Naive thymus-derived CD8-positive, alpha-beta T cell (primary cell): ENCODE results near the gene MFAP4. TPM values are rescaled to one million over a fixed set of nuclear protein-coding genes. Genes with fewer than 3 reads are reported as not detected.

Experiments
- ATAC-seq, 2 donors: fragments of 150-1000 bp; cut with Tn5 transposase in 1 of 2; sonication (Bioruptor Pico), chemical (Tn5 transposase) in 1 of 2; 1 replicate in 1 of 2; 2 replicates in 1 of 2; pipeline ENCODE4 v1.10.0; 2021; ENCODE audit warnings: mild to moderate bottlenecking in 2 of 2, moderate library complexity in 2 of 2
- POLR2A ChIA-PET: fragments of 350-600 bp; sonication (Branson Sonifier 250); formaldehyde crosslinking; loops from one replicate; lab custom pipeline; 2021; ENCODE audit warnings: antibody characterized with exemption; lab: Charles Lee
- DNase-seq, 10 donors: peaks; one replicate each; pipeline versions ENCODE4 v3.0.0 to v3.0.0-alpha.2; 2020 to 2022
- H3K27ac Mint-ChIP-seq, 10 donors: one replicate each; pipeline ENCODE4 v1.8.0; 2020 to 2022; ENCODE audit warnings: mild to moderate bottlenecking in 10 of 10, mixed read lengths in 10 of 10, moderate library complexity in 4 of 10, inconsistent platforms in 1 of 10
- H3K27me3 Mint-ChIP-seq, 5 donors: one replicate each; pipeline ENCODE4 v1.8.0; 2021 to 2022; ENCODE audit warnings: mixed read lengths in 5 of 5
- H3K36me3 Mint-ChIP-seq, 3 donors: one replicate each; pipeline ENCODE4 v1.8.0; 2020 to 2022; ENCODE audit warnings: mixed read lengths in 3 of 3, mild to moderate bottlenecking in 2 of 3, inconsistent platforms in 1 of 3
- H3K4me1 Mint-ChIP-seq, 4 donors: one replicate each; pipeline ENCODE4 v1.8.0; 2021 to 2022; ENCODE audit warnings: mixed read lengths in 4 of 4
- H3K4me3 Mint-ChIP-seq, 10 donors: one replicate each; pipeline ENCODE4 v1.8.0; 2020 to 2022; ENCODE audit warnings: mild to moderate bottlenecking in 10 of 10, mixed read lengths in 10 of 10, moderate library complexity in 6 of 10, inconsistent platforms in 1 of 10
- H3K9me3 Mint-ChIP-seq, 9 donors: one replicate each; pipeline ENCODE4 v1.8.0; 2020 to 2022; ENCODE audit warnings: mixed read lengths in 9 of 9, mild to moderate bottlenecking in 3 of 9, inconsistent platforms in 1 of 9, moderate library complexity in 1 of 9
- polyA plus RNA-seq, 3 donors: library from polyadenylated mRNA; unstranded; fragments of 300-500 nt; fragmentation: Illumina TruSeq; gene quantifications; one replicate each; pipeline ENCODE4 v1.2.3, GENCODE V29; 2021
- total RNA-seq, 8 experiments: library from RNA in 2 of 8; stranded (reverse) in 2 of 8; gene quantifications; one replicate each; pipeline ENCODE4 v1.2.3 and lab custom pipeline; 2021 to 2026

Gene MFAP4
- total and polyA plus RNA-seq, 5 experiments from 2014 or later, result not detected

DNA sequence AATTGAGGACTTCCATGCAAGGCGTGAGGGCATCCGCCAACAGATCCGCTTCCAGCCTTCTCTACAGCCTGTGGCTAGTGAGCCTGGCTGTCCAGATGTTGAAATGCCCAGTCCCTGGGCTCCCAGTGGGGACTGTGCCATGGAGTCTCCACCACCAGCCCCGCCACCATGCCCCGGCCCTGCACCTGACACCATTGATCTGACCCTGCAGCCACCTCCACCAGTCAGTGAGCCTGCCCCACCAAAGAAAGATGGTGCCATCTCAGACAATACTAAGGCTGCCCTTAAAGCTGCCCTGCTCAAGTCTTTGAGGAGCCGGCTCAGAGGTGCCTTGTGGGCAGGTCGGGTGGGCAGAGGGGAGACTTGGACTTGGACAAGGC is 5.6 kb downstream of the MFAP4 start:
- ATAC-seq (no peak), DNase-seq (no peak)
- no peaks in the 10 kb centered on the region for H3K9me3 Mint-ChIP-seq
- no peaks in the 10 kb centered on the region for H3K27me3 Mint-ChIP-seq
- H3K4me1 Mint-ChIP-seq, result peaks cover 18 to 28% (median 20%) of the 10 kb centered on the region in 4 donors
- peaks cover 0 to 23% (median 7%) of the 10 kb centered on the region in 3 donors for H3K36me3 Mint-ChIP-seq
- H3K4me3 Mint-ChIP-seq, result peak overlapping the region in 1 of 10 donors; percentile 39
- POLR2A ChIA-PET, result no interaction called here
- H3K27ac Mint-ChIP-seq, result no peak overlapping the region

DNA sequence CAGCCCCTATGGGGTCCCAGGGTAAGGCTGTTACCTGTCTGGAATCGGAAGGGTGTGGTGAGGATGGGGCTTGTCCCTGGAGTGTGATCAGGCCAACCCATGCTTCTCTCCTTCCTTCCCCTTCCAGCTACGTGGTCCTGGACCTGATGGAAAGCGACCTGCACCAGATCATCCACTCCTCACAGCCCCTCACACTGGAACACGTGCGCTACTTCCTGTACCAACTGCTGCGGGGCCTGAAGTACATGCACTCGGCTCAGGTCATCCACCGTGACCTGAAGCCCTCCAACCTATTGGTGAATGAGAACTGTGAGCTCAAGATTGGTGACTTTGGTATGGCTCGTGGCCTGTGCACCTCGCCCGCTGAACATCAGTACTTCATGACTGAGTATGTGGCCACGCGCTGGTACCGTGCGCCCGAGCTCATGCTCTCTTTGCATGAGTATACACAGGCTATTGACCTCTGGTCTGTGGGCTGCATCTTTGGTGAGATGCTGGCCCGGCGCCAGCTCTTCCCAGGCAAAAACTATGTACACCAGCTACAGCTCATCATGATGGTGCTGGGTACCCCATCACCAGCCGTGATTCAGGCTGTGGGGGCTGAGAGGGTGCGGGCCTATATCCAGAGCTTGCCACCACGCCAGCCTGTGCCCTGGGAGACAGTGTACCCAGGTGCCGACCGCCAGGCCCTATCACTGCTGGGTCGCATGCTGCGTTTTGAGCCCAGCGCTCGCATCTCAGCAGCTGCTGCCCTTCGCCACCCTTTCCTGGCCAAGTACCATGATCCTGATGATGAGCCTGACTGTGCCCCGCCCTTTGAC is 6.3 kb downstream of the MFAP4 start:
- POLR2A ChIA-PET, result interaction anchor here (1.6 kb wide), 1 partner anchor 15 kb away, joined by 3 read pairs; no protein-coding TSS in a partner anchor
- ATAC-seq, result no peak
- Mint-ChIP-seq H3K4me1 (peaks cover 18 to 27% (median 21%) of the 10 kb centered on the region in 4 donors), H3K27ac (peak overlapping the region in 3 of 10 donors; percentile 19 to 76 (median 21)), H3K4me3 (peak overlapping the region in 4 of 10 donors; percentile 29 to 45 (median 34)), H3K36me3 (peaks cover 0 to 23% (median 7%) of the 10 kb centered on the region in 3 donors), H3K27me3 (no peaks in the 10 kb centered on the region), H3K9me3 (no peaks in the 10 kb centered on the region)
- no peak for DNase-seq

DNA sequence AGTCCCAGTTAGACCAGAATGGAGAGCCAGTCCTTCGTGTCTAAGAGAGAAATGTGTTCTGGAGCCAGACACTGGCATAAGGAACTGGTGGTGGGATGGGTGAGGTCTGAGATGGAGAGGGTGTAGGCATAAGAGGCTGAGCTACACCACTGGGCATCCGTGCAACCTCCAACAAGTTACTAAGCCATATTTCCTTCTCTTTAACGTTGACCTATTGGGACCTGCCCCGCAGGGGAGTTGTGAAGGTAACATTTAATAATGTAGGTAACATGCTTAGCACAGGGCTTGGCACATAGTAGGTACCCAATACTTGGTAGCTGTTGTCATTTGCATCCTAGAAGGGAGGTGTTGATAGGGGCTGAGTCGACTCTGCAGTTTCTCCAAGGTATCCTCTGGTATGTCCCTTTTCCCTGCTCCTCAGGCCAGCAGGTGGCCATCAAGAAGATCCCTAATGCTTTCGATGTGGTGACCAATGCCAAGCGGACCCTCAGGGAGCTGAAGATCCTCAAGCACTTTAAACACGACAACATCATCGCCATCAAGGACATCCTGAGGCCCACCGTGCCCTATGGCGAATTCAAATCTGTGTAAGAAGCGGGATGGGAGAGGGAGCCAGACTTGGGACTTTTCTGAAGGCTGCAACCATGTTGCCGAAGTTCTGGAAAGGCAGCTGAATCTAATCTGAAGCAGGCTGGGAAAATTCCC is 7.5 kb downstream of the MFAP4 start:
- DNase-seq (no peak), ATAC-seq (no peak)
- Mint-ChIP-seq H3K27ac (peak overlapping the region in 9 of 10 donors; percentile 11 to 99 (median 79)), H3K4me3 (peak overlapping the region; percentile 58 to 100 (median 99)), H3K4me1 (peaks cover 17 to 25% (median 20%) of the 10 kb centered on the region in 4 donors), H3K9me3 (no peaks in the 10 kb centered on the region), H3K36me3 (peaks cover 0 to 22% (median 7%) of the 10 kb centered on the region in 3 donors), H3K27me3 (no peaks in the 10 kb centered on the region)
- POLR2A ChIA-PET, result interaction anchor here (1.6 kb wide), 1 partner anchor 14 kb away, joined by 3 read pairs; no protein-coding TSS in a partner anchor

DNA sequence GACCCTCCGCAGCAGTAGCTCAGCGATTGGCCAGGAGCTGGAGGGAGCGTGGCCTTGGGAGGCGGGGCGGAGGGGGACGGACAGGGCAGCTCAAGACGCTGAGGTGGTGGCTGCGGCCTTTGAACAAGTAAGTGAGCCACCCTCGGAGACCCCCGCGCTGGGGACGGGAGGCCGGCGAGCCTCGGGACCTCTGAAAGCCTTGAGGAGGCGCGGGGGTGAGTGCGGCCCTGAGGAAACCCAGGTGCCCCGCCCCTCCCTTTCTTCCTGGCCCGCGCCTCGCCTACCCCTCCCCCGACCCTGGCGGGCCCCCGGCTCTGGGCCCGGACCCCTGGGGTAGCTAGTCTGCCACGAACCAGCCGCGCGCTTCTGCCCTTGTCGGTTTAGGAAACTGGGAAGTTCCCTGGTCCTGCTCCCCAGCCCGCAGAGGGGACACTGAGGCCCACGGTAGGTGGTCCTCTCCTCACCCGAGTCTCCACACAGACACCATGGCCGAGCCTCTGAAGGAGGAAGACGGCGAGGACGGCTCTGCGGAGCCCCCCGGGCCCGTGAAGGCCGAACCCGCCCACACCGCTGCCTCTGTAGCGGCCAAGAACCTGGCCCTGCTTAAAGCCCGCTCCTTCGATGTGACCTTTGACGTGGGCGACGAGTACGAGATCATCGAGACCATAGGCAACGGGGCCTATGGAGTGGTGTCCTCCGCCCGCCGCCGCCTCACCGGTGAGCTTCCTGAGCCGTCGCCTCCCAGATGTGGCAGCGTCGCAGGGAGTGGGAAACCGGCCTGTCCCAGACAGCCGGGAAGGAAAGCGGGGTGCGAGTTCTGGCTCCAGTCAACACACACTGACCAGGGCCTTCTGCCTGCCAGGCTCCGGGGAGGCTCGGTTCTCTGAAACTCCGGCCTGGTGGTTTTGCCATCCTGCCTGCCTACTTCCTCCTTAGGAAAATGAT is 8.3 kb downstream of the MFAP4 start, which contains the start of gene MAPK7:
MAPK7 (plus strand) TSS at position 83 of the 945 bp plus-strand sequence; CDS start at position 486, 403 bp downstream.
- DNase-seq (peak in 3 of 10 donors; percentile 9 to 23 (median 12)), ATAC-seq (peak; percentile 9 to 12)
- Mint-ChIP-seq H3K27me3 (no peaks in the 10 kb centered on the region), H3K27ac (peak within 1 kb of the TSS; percentile 95 to 99 (median 98)), H3K36me3 (peaks cover 0 to 17% (median 7%) of the 10 kb centered on the region in 3 donors), H3K9me3 (no peaks in the 10 kb centered on the region), H3K4me1 (peaks cover 13 to 24% (median 15%) of the 10 kb centered on the region in 4 donors), H3K4me3 (peak within 1 kb of the TSS; percentile 94 to 100 (median 99))
- POLR2A ChIA-PET, result interaction anchor here (0.5 to 2.8 kb wide), 11 partner anchors 8 to 1424 kb away, joined by 3 to 42 read pairs (median 5); partner anchors contain the start of genes AKAP10, ALDH3A2, B9D1 and MFAP4

DNA sequence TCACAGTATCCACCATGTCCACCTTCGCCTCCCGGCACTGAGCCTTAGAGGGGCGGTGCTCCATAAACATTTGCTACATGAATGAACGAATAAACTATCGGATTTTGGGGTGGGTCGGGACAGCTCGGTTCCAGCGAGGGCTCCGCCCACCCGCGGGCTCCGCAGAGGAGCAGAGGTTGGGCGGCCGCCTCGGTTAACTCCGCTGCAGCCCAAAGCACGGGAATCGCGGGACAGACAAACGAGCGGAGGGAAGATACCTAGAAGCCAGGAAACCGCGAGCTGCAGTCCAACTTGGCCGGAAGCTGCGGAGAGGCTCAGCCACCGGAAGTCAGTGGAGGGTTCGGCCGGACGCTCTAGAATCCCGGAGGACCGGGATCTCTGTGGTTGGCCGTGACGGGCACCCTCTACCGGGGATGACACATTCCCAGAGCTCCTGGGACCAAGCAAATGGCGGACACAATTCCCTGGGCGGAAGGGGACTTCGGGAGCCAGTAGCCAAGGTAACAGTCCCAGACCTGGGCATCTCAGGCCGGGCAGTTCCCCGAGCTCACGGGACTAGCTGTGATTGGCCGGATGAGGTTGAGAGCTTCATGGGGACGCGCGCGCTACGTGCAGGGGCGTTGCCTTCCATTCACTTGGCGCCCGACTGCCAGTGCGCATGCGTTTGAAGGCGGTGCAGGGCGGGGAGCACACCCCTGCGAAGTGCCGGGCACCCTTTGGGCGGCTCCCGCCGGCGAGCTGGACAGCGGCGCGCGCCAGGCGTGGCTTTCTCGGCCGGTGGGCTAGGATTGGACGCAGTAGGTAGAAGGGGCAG is 9.2 kb downstream of the MFAP4 start:
- Mint-ChIP-seq H3K36me3 (peaks cover 0 to 17% (median 7%) of the 10 kb centered on the region in 3 donors), H3K27me3 (no peaks in the 10 kb centered on the region), H3K4me1 (peaks cover 12 to 23% (median 14%) of the 10 kb centered on the region in 4 donors), H3K9me3 (no peaks in the 10 kb centered on the region), H3K27ac (peak overlapping the region; percentile 95 to 99 (median 98)), H3K4me3 (peak overlapping the region; percentile 94 to 100 (median 99))
- DNase-seq (peak; percentile 86 to 96 (median 90)), ATAC-seq (peak; percentile 88)
- POLR2A ChIA-PET, result interaction anchor here (0.5 to 2.8 kb wide), 14 partner anchors 9 to 1423 kb away, joined by 3 to 42 read pairs (median 4); partner anchors contain the start of genes AKAP10, ALDH3A2, B9D1 and MFAP4

DNA sequence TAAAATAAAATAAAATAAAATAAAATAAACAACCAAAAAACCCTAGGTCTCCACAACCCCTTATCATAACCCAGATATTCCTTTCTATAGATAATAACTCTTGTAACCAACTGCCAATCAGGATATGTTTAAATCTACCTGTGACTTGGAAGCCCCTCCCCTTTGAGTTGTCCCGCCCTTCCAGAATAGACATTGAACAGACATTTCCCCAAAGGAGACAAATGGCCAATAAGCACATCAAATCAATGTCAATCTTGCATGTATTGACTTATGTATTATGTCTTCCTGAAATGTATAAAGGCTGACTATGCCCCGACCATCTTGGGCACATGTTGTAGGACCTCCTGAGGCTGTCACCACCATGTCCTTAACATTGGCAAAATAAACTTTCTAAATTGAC is 10.2 kb downstream of the MFAP4 start:
- no peaks in the 10 kb centered on the region for H3K9me3 Mint-ChIP-seq
- H3K27me3 Mint-ChIP-seq, result no peaks in the 10 kb centered on the region
- peaks cover 0 to 13% (median 7%) of the 10 kb centered on the region in 3 donors for H3K36me3 Mint-ChIP-seq
- H3K4me3 Mint-ChIP-seq, result peak overlapping the region; percentile 94 to 100 (median 99)
- peaks cover 10 to 32% (median 17%) of the 10 kb centered on the region in 4 donors for H3K4me1 Mint-ChIP-seq
- DNase-seq (no peak), ATAC-seq (no peak)
- H3K27ac Mint-ChIP-seq, result peak overlapping the region; percentile 95 to 99 (median 98)
- POLR2A ChIA-PET, result interaction anchor here (0.6 to 2.8 kb wide), 5 partner anchors 10 to 89 kb away, joined by 3 to 42 read pairs (median 4); partner anchors contain the start of genes B9D1 and MFAP4

DNA sequence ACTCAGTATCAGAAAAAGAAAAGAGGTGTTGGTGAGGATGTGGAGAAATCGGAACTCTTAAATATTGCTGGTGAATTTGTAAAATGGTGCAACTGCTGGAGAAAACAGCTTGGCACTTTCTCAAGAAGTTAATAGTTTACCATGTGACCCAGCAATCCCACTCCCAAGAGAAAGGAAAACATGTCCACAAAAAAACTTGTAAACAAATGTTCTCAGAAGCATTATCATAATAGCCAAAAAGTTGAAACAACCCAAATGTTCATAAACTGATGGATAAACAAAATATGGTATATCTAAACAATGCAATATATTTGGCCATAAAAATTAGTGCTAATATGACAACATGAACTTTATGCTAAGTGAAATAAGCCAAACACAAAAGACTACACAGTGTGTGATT is 11.3 kb downstream of the MFAP4 start:
- Mint-ChIP-seq H3K4me3 (peak overlapping the region in 3 of 10 donors; percentile 40 to 57 (median 41)), H3K9me3 (no peaks in the 10 kb centered on the region), H3K36me3 (peaks cover 0 to 4% (median 2%) of the 10 kb centered on the region in 3 donors), H3K27ac (peak overlapping the region in 1 of 10 donors; percentile 59), H3K4me1 (peaks cover 12 to 43% (median 25%) of the 10 kb centered on the region in 4 donors), H3K27me3 (no peaks in the 10 kb centered on the region)
- ATAC-seq (no peak), DNase-seq (no peak)
- POLR2A ChIA-PET, result no interaction called here

DNA sequence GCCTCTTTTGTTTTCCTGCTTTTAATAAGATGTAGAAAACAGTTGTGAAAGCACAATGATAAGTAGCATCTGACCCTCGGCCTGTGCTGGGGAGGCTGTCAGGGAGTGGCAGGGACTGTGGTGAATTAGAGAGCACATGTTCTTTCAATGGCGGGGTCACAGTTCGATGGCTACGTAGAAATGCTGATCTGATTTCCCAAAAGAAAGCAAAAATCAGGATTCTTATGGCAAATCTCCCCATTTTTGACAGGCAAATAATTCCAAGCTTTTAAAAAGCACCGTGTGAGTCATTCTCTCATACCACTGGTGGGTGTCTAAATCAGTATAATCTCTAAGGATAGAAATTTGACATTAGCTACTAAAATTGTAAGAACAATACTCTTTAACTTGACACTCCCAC is 12.9 kb downstream of the MFAP4 start:
- no peak for DNase-seq
- POLR2A ChIA-PET, result interaction anchor here (1.5 kb wide), 1 partner anchor 12 kb away, joined by 4 read pairs; the partner anchor contains the start of gene B9D1
- no peak overlapping the region for H3K27ac Mint-ChIP-seq
- no peaks in the 10 kb centered on the region for H3K27me3 Mint-ChIP-seq
- H3K36me3 Mint-ChIP-seq, result no peaks in the 10 kb centered on the region
- no peak for ATAC-seq
- H3K4me3 Mint-ChIP-seq, result no peak overlapping the region
- no peaks in the 10 kb centered on the region for H3K9me3 Mint-ChIP-seq
- H3K4me1 Mint-ChIP-seq, result peaks cover 15 to 53% (median 39%) of the 10 kb centered on the region in 4 donors

DNA sequence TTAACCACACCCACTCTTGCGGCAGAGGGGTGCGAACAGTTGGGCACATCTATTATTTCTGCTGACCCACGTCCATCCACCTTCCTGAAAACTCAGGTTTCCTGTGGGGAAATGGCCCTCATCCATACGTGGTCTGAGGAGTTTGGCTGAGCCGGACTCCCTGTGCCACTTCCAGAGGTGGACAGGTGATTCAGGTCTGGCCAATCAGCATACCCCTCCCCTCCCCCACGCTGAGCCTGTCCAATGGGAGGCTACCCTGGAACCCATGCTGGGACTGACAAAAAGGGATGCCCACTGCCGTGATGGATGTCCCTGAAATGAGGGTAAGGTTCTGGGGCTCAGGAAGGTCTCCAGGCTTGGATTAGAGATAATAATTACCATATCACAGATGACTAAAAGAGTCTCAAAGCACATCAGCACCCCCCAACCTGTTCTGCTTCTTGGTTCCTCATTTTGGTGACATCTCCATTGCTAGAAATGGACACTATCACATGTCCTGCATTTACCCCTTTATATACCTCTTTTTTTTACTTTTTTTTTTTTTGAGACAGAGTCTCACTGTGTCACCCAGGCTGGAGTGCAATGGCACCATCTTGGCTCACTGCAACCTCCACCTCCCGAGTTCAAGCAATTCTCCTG is 14.0 kb downstream of the MFAP4 start:
- DNase-seq (no peak), ATAC-seq (no peak)
- POLR2A ChIA-PET, result no interaction called here
- no peaks in the 10 kb centered on the region for H3K36me3 Mint-ChIP-seq
- H3K4me1 Mint-ChIP-seq, result peaks cover 17 to 59% (median 41%) of the 10 kb centered on the region in 4 donors
- H3K9me3 Mint-ChIP-seq, result no peaks in the 10 kb centered on the region
- H3K27ac Mint-ChIP-seq, result no peak overlapping the region
- H3K27me3 Mint-ChIP-seq, result no peaks in the 10 kb centered on the region
- H3K4me3 Mint-ChIP-seq, result no peak overlapping the region

DNA sequence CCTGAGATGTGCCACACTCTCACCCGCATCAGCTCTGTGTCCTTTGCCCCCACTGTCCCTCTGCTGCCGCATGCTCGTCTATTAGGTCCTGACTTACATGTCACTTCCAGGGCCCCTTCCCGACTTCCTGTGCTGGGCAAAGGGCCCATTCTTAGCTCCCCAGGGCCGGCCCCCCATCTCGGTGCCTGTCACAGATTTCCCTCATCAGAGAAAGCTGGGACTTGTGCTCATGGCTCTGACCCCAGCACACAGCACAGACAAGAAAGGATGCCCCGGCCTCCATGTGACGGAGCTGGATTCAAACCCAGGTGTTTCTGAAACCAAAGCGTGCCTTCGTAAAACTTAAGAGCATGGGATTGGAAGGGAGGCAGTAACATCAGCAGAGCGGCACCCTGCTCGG is 14.6 kb downstream of the MFAP4 start:
- Mint-ChIP-seq H3K4me3 (peak overlapping the region in 1 of 10 donors; percentile 30), H3K4me1 (peaks cover 15 to 56% (median 40%) of the 10 kb centered on the region in 4 donors), H3K27me3 (no peaks in the 10 kb centered on the region), H3K9me3 (no peaks in the 10 kb centered on the region), H3K27ac (peak overlapping the region in 2 of 10 donors; percentile 65 to 79), H3K36me3 (no peaks in the 10 kb centered on the region)
- ATAC-seq, result no peak
- POLR2A ChIA-PET, result no interaction called here
- DNase-seq, result no peak
